ENCODE data around the gene LHX6. TPM values are rescaled to one million over a fixed set of nuclear protein-coding genes. Genes with fewer than 3 reads are reported as not detected.

The LHX6 gene
- total RNA-seq (2022; extraction: Qiagen RNA extraction) = 2.9 to 3.7 TPM (median 3.2 TPM) in 5 replicates

GRCh38 chr9:122228568-122229484 is at the start of gene LHX6:
LHX6 (minus strand) TSS chr9:122228957; CDS start chr9:122228740, 217 bp downstream.

GRCh38 chr9:122264360-122265148 is 35.8 kb upstream of the LHX6 start, which contains the start of the genes MRRF and RBM18:
MRRF (plus strand) TSS chr9:122264882; CDS start chr9:122270892, 6,010 bp downstream.
RBM18 (minus strand) TSS chr9:122264840; CDS start chr9:122261492, 3,348 bp downstream.

GRCh38 chr9:122159026-122159924 is 69.5 kb downstream of the LHX6 start, which contains the start of the genes MORN5 and NDUFA8:
MORN5 (plus strand) TSS chr9:122159908; CDS start chr9:122159973, 65 bp downstream.
NDUFA8 (minus strand) TSS chr9:122159779; CDS start chr9:122159677, 102 bp downstream.

Other genes with a start within 250 kb of the LHX6 start
- 3.8 to 4.7 TPM (median 4.1 TPM) in 5 replicates for gene TTLL11, start 135.6 kb downstream of the LHX6 start, total RNA-seq (2022; extraction: Qiagen RNA extraction)
- gene NDUFA8, start 69.2 kb downstream of the LHX6 start, total RNA-seq (2022; extraction: Qiagen RNA extraction) = 112 to 125 TPM (median 116 TPM) in 5 replicates
- not detected in 5 replicates for gene MORN5, start 69.0 kb downstream of the LHX6 start, total RNA-seq (2022; extraction: Qiagen RNA extraction)
- 19.8 to 26.0 TPM (median 24.9 TPM) in 5 replicates for gene RBM18, start 35.9 kb upstream of the LHX6 start, total RNA-seq (2022; extraction: Qiagen RNA extraction)
- gene MRRF, start 35.9 kb upstream of the LHX6 start, total RNA-seq (2022; extraction: Qiagen RNA extraction) = 63.0 to 72.8 TPM (median 69.1 TPM) in 5 replicates
- gene PTGS1, start 142.1 kb upstream of the LHX6 start, total RNA-seq (2022; extraction: Qiagen RNA extraction) = 1.4 to 2.3 TPM (median 1.8 TPM) in 5 replicates
- not detected in 5 replicates for gene OR1J1, start 249.0 kb upstream of the LHX6 start, total RNA-seq (2022; extraction: Qiagen RNA extraction)